Activated T-cell treated with anti-CD3 and anti-CD28 coated beads, Interleukin-2, amount 50 U/mL, for 72 hours (primary cell): ENCODE measurements around the gene SETDB1. TPM values are rescaled to one million over a fixed set of nuclear protein-coding genes. Genes with fewer than 3 reads are reported as not detected.
A peak's percentile ranks its signal among the peaks of the same experiment; 100 is the strongest.

Source experiments
- ATAC-seq, 2 donors: fragments of 150-1000 bp; cut with Tn5 transposase; replicated peaks in 1 of 2; 2 replicates each; pipeline ENCODE4 v1.10.0; 2021; ENCODE audit warnings: moderate library complexity in 2 of 2, mild to moderate bottlenecking in 1 of 2
- DNase-seq, 2 donors: peaks; one replicate each; pipeline ENCODE4 v3.0.0; 2021 to 2022; ENCODE audit warnings: mixed read lengths in 1 of 2
- H3K27ac Mint-ChIP-seq: one replicate; pipeline ENCODE4 v1.8.0; 2022; ENCODE audit warnings: mild to moderate bottlenecking, moderate library complexity, mixed read lengths
- H3K27me3 Mint-ChIP-seq: one replicate; pipeline ENCODE4 v1.8.0; 2022; ENCODE audit warnings: low read depth, mixed read lengths
- H3K36me3 Mint-ChIP-seq, 2 donors: one replicate each; pipeline ENCODE4 v1.8.0; 2022; ENCODE audit warnings: mixed read lengths in 2 of 2, mild to moderate bottlenecking in 1 of 2; ENCODE audit not compliant: insufficient read depth in 2 of 2
- H3K4me1 Mint-ChIP-seq: one replicate; pipeline ENCODE4 v1.8.0; 2022; ENCODE audit warnings: low read depth, mixed read lengths
- H3K4me3 Mint-ChIP-seq, 2 donors: one replicate each; pipeline ENCODE4 v1.8.0; 2022; ENCODE audit warnings: mild to moderate bottlenecking in 2 of 2, mixed read lengths in 2 of 2, moderate library complexity in 2 of 2
- H3K9me3 Mint-ChIP-seq, 2 donors: one replicate each; pipeline ENCODE4 v1.8.0; 2022; ENCODE audit warnings: mixed read lengths in 2 of 2
- total RNA-seq, 2 donors: library from RNA; stranded (reverse); gene quantifications; one replicate each; pipeline ENCODE4 v1.2.3, GENCODE V29; 2022

The SETDB1 gene
- total RNA-seq, 2 donors from 2014 or later, result 60.4 to 70.1 TPM

DNA sequence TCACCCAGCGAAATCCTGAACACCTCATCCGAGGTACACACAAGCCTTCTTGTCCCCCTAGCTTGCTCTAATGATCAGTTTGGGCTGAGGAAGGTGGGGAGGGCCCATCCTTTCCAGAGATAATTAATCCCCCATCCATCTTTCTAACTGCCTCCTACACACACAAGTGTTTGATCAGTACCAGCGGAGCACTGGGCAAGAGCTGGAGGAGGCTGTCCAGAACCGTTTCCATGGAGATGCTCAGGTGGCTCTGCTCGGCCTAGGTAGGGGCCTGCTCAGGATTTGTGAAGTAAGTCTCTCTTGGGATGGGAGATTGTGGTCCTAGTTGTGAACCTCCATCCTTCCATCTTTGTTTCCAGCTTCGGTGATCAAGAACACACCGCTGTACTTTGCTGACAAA is 61.8 kb downstream of the SETDB1 start:
- H3K9me3 Mint-ChIP-seq, result no peaks in the 10 kb centered on the region
- H3K27me3 Mint-ChIP-seq, result no peaks in the 10 kb centered on the region
- ATAC-seq (no peak), DNase-seq (no peak)
- no peaks in the 10 kb centered on the region for H3K4me1 Mint-ChIP-seq
- no peak overlapping the region for H3K4me3 Mint-ChIP-seq
- H3K27ac Mint-ChIP-seq, result no peak overlapping the region
- H3K36me3 Mint-ChIP-seq, result no peaks in the 10 kb centered on the region

GRCh38 chr1:150992626-150993025 is 66.5 kb downstream of the SETDB1 start:
- Mint-ChIP-seq H3K4me1 (no peaks in the 10 kb centered on the region), H3K9me3 (no peaks in the 10 kb centered on the region), H3K27ac (no peak overlapping the region), H3K27me3 (no peaks in the 10 kb centered on the region), H3K36me3 (no peaks in the 10 kb centered on the region), H3K4me3 (no peak overlapping the region)
- ATAC-seq, result no peak
- no peak for DNase-seq

- H3K4me1 Mint-ChIP-seq, result peaks cover 6% of the 10 kb centered on the region
- H3K4me3 Mint-ChIP-seq, result no peak overlapping the region
- no peaks in the 10 kb centered on the region for H3K36me3 Mint-ChIP-seq
- H3K9me3 Mint-ChIP-seq, result no peaks in the 10 kb centered on the region
- H3K27me3 Mint-ChIP-seq, result no peaks in the 10 kb centered on the region
- H3K27ac Mint-ChIP-seq, result no peak overlapping the region
- DNase-seq (no peak), ATAC-seq (no peak)
Measured at GRCh38 chr1:150994248-150994647, 68.1 kb downstream of the SETDB1 start.

- Mint-ChIP-seq H3K4me3 (peak overlapping the region in 1 of 2 donors; percentile 40), H3K4me1 (peaks cover 18% of the 10 kb centered on the region), H3K27me3 (no peaks in the 10 kb centered on the region), H3K36me3 (no peaks in the 10 kb centered on the region), H3K27ac (no peak overlapping the region), H3K9me3 (no peaks in the 10 kb centered on the region)
- ATAC-seq (no peak), DNase-seq (no peak)
Measured at GRCh38 chr1:150995460-150995859, 69.3 kb downstream of the SETDB1 start.

- Mint-ChIP-seq H3K27me3 (no peaks in the 10 kb centered on the region), H3K4me3 (peak overlapping the region in 1 of 2 donors; percentile 40), H3K36me3 (peaks cover 0 to under 1% of the 10 kb centered on the region in 2 donors), H3K27ac (no peak overlapping the region), H3K4me1 (peaks cover 22% of the 10 kb centered on the region), H3K9me3 (no peaks in the 10 kb centered on the region)
- ATAC-seq (no peak), DNase-seq (peak in 1 of 2 donors; percentile 37)
Measured at GRCh38 chr1:150995896-150996295, 69.7 kb downstream of the SETDB1 start.

- Mint-ChIP-seq H3K9me3 (no peaks in the 10 kb centered on the region), H3K4me3 (no peak overlapping the region), H3K36me3 (peaks cover 0 to 3% of the 10 kb centered on the region in 2 donors), H3K27ac (no peak overlapping the region), H3K27me3 (no peaks in the 10 kb centered on the region), H3K4me1 (peaks cover 36% of the 10 kb centered on the region)
- no peak for DNase-seq
- ATAC-seq, result no peak
Measured at GRCh38 chr1:150997126-150997872, 71.1 kb downstream of the SETDB1 start.

DNA sequence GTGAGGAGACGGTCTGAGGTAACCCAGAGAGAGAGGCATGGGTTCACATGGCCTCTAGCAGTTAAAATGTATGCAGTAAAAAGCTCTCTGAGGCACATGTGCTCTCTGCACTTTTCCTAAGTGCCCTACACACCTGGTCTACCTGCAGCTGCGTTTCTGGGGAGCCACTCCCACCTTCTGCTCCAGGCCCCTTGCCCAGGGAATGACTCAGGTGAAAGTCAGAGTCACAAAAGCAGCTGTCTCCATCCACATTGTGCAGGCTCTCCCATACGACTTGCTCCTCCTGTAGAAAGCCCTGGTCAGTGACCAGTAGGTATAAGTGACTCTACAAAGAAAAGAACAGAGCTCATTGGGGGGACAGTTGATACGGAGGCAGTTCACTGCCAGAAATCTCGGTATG is 71.8 kb downstream of the SETDB1 start:
- ATAC-seq, result no peak
- H3K27me3 Mint-ChIP-seq, result no peaks in the 10 kb centered on the region

GRCh38 chr1:150999051-150999674 is 73.0 kb downstream of the SETDB1 start:
- peaks cover 0 to 3% of the 10 kb centered on the region in 2 donors for H3K36me3 Mint-ChIP-seq
- H3K4me1 Mint-ChIP-seq, result peaks cover 49% of the 10 kb centered on the region
- ATAC-seq (peak; percentile 80 to 81), DNase-seq (peak; percentile 39 to 47)
- no peak overlapping the region for H3K4me3 Mint-ChIP-seq
- no peaks in the 10 kb centered on the region for H3K9me3 Mint-ChIP-seq
- no peaks in the 10 kb centered on the region for H3K27me3 Mint-ChIP-seq
- no peak overlapping the region for H3K27ac Mint-ChIP-seq

More for the DNA sequence above, 71.8 kb downstream of the SETDB1 start:
- Mint-ChIP-seq H3K27ac (no peak overlapping the region), H3K4me3 (no peak overlapping the region), H3K4me1 (peaks cover 43% of the 10 kb centered on the region), H3K36me3 (peaks cover 0 to 3% of the 10 kb centered on the region in 2 donors), H3K9me3 (no peaks in the 10 kb centered on the region)
- DNase-seq, result no peak

DNA sequence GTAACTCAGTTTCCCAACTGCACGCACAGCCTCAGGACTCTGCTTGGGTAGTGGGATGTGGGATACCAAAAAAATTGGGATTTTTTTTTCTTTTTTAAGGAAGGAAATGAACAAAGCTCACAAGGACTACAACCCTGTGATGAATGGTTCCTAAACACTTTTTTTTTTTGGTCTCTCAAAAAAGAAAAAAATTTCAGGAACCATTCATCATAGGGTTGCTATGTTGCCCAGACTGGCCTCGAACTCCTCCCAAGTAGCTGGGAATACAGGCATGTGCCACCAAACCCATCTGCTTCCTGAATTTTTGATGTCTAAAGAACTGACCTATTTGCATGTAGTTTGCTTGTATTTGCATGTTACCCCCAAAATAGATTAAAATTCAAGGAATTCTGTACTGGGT is 73.8 kb downstream of the SETDB1 start:
- Mint-ChIP-seq H3K9me3 (no peaks in the 10 kb centered on the region), H3K27me3 (no peaks in the 10 kb centered on the region), H3K27ac (no peak overlapping the region), H3K4me3 (no peak overlapping the region), H3K4me1 (peaks cover 55% of the 10 kb centered on the region), H3K36me3 (peaks cover 0 to 3% of the 10 kb centered on the region in 2 donors)
- ATAC-seq (no peak), DNase-seq (no peak)

DNA sequence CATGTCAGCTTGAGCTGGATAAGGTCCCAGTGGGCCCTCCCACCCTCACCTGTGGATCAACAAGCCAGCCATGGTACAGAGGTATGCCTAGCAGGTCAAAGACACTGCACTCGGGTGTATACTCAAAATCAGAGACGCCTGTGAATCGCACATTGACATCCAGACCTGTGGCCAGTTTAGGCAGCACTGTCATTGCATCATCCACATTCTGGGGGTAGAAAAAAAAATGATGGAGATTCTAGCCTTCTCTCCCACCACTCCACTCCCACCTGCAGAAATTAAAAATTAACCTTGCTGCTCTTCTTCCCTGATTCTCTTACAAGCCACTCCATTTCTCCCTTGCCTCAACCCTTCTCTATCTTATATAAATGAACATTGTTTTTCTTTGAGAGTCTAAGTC is 74.2 kb downstream of the SETDB1 start:
- H3K9me3 Mint-ChIP-seq, result no peaks in the 10 kb centered on the region
- no peak overlapping the region for H3K4me3 Mint-ChIP-seq
- no peak overlapping the region for H3K27ac Mint-ChIP-seq
- H3K36me3 Mint-ChIP-seq, result peaks cover 0 to 3% of the 10 kb centered on the region in 2 donors
- peaks cover 59% of the 10 kb centered on the region for H3K4me1 Mint-ChIP-seq
- H3K27me3 Mint-ChIP-seq, result no peaks in the 10 kb centered on the region
- ATAC-seq, result no peak
- DNase-seq, result no peak

DNA sequence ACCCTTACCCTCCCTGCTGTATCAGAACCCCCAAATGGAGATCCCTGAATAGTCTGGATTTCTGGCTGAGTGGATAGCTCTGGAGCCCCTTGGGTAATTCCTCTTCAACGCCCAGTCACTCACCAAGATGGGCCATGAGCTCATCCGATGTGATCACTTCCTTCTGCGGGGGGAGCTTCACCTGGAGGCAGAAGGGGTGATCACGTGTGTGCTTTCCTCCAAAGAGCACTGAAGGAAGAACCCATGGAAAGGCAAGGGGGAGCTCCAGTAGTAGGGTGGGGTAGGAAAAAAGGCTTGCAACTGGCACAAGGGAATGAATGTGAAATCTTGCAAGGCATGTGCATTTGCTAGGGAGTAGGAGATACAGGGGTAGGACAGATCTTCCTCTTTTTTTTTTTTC is 75.4 kb downstream of the SETDB1 start:
- H3K36me3 Mint-ChIP-seq, result peaks cover 0 to 3% of the 10 kb centered on the region in 2 donors
- H3K4me3 Mint-ChIP-seq, result peak overlapping the region in 1 of 2 donors; percentile 7
- no peaks in the 10 kb centered on the region for H3K27me3 Mint-ChIP-seq
- ATAC-seq (no peak), DNase-seq (no peak)
- peak overlapping the region; percentile 5 for H3K27ac Mint-ChIP-seq
- peaks cover 71% of the 10 kb centered on the region for H3K4me1 Mint-ChIP-seq
- H3K9me3 Mint-ChIP-seq, result no peaks in the 10 kb centered on the region

DNA sequence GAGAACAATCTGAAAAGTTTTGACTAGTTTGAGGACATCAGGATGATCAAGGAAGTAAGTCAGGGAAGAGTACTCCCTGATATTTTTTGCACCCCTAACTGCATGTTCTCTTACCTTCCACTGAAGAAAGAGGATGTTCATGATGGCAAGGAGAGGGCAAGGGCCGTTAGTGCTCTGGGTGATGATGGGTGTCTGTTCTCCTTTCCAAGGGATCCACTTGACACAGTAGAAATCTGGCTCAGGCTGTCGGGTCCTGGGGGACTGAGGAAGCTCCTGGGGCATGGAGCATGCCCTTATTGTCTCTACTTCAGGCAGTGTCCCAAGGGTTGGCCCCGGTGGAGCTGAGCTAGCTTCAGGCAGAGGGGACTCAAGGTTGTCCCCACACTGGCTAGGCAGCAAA is 75.9 kb downstream of the SETDB1 start:
- no peak for DNase-seq
- H3K27ac Mint-ChIP-seq, result peak overlapping the region; percentile 5
- no peaks in the 10 kb centered on the region for H3K27me3 Mint-ChIP-seq
- H3K36me3 Mint-ChIP-seq, result peaks cover 0 to 3% of the 10 kb centered on the region in 2 donors
- no peak for ATAC-seq
- H3K9me3 Mint-ChIP-seq, result no peaks in the 10 kb centered on the region
- H3K4me1 Mint-ChIP-seq, result peaks cover 76% of the 10 kb centered on the region
- H3K4me3 Mint-ChIP-seq, result peak overlapping the region in 1 of 2 donors; percentile 7

DNA sequence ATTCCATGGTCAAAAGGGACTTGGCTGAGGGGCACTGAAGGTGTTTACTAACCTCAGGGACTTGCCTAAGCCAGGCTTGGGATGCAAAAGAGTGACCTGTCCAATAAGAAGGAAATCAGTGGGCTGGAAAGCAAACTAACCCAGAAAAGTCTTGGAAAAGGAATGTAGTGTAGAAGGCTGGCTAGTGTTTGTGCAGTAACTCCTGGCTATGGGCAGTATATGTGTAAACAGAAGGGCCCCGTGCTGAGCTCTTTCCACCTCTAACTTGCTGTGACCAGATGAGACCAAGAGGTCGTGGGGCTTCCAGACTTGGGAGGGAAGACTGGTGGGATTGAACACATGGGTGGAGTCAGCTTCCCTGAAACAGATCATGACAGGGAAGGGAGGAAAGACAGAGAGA is 76.4 kb downstream of the SETDB1 start:
- H3K9me3 Mint-ChIP-seq, result no peaks in the 10 kb centered on the region
- peak overlapping the region; percentile 58 for H3K27ac Mint-ChIP-seq
- DNase-seq, result no peak
- no peaks in the 10 kb centered on the region for H3K27me3 Mint-ChIP-seq
- H3K36me3 Mint-ChIP-seq, result peaks cover 0 to 3% of the 10 kb centered on the region in 2 donors
- ATAC-seq, result no peak
- peaks cover 81% of the 10 kb centered on the region for H3K4me1 Mint-ChIP-seq
- H3K4me3 Mint-ChIP-seq, result peak overlapping the region; percentile 58 to 77
